MM.1S (cell line): ENCODE results near the gene AGAP1.

Source experiments
- DNase-seq: peaks from one replicate; pipeline ENCODE4 v3.0.0-alpha.2; 2015
- H2AFZ ChIP-seq: fragments of 300-600 bp; sonication (generic); 2 replicates; pipeline ENCODE4 v1.6.0; 2016; ENCODE audit warnings: antibody characterized with exemption, low read length
- H3F3A ChIP-seq: fragments of 300-600 bp; sonication (generic); 2 replicates; pipeline ENCODE4 v1.6.1; 2016; ENCODE audit warnings: mild to moderate bottlenecking, antibody characterized with exemption, low read length, moderate library complexity, mixed read lengths; ENCODE audit not compliant: insufficient read depth
- H3K27ac ChIP-seq: fragments of 300-600 bp; sonication (generic); 2 replicates; pipeline ENCODE4 v1.5.1; 2016; ENCODE audit warnings: mild to moderate bottlenecking, low read length
- H3K27me3 ChIP-seq: fragments of 300-600 bp; sonication (generic); replicated peaks from 2 replicates; pipeline ENCODE4 v1.6.0; 2016; ENCODE audit warnings: low read length; ENCODE audit not compliant: insufficient read depth
- H3K36me3 ChIP-seq: fragments of 300-600 bp; sonication (generic); replicated peaks from 2 replicates; pipeline ENCODE4 v1.6.1; 2016; ENCODE audit warnings: mild to moderate bottlenecking, low read length, mixed read lengths; ENCODE audit not compliant: insufficient read depth
- H3K4me1 ChIP-seq: fragments of 300-600 bp; sonication (generic); 2 replicates; pipeline ENCODE4 v1.6.1; 2016; ENCODE audit warnings: low read length, mixed read lengths
- H3K4me2 ChIP-seq: fragments of 300-600 bp; sonication (generic); 2 replicates; pipeline ENCODE4 v1.6.0; 2016; ENCODE audit warnings: low read depth, low read length
- H3K4me3 ChIP-seq: fragments of 300-600 bp; sonication (generic); 2 replicates; pipeline ENCODE4 v1.5.1; 2016; ENCODE audit warnings: low read length, mixed read lengths
- H3K79me2 ChIP-seq: fragments of 300-600 bp; sonication (generic); 2 replicates; pipeline ENCODE4 v1.6.1; 2016; ENCODE audit warnings: mixed run types, low read length, mixed read lengths
- H3K9ac ChIP-seq: fragments of 300-600 bp; sonication (generic); 2 replicates; pipeline ENCODE4 v1.6.1; 2016; ENCODE audit warnings: low read length, mixed read lengths
- H3K9me2 ChIP-seq: fragments of 300-600 bp; sonication (generic); replicated peaks from 2 replicates; pipeline ENCODE4 v1.6.1; 2016; ENCODE audit warnings: mild to moderate bottlenecking, low read length, mixed read lengths; ENCODE audit not compliant: insufficient read depth
- H3K9me3 ChIP-seq: fragments of 300-600 bp; sonication (generic); replicated peaks from 2 replicates; pipeline ENCODE4 v1.6.1; 2016; ENCODE audit warnings: mild to moderate bottlenecking, low read length, mixed read lengths; ENCODE audit not compliant: insufficient read depth
- H4K20me1 ChIP-seq: fragments of 300-600 bp; sonication (generic); 2 replicates; pipeline ENCODE4 v1.6.1; 2016; ENCODE audit warnings: mild to moderate bottlenecking, low read length, moderate library complexity, mixed read lengths; ENCODE audit not compliant: insufficient read depth
- EZH2 ChIP-seq: fragments of 300-600 bp; sonication (generic); optimal IDR thresholded peaks from 2 replicates; pipeline ENCODE3; 2017; ENCODE audit warnings: low read depth, mild to moderate bottlenecking, antibody characterized with exemption, low read length, mixed read lengths
- EZH2phosphoT487 ChIP-seq: fragments of 300-600 bp; sonication (generic); IDR thresholded peaks from 2 replicates; pipeline ENCODE4 v1.6.1; 2018; ENCODE audit warnings: antibody characterized with exemption, low read length
- TF ChIP-seq, protein P1 (sequence below): fragments of 300-600 bp; sonication (generic); IDR thresholded peaks from 2 replicates; pipeline ENCODE4 v1.5.1; 2016; ENCODE audit warnings: antibody characterized with exemption, low read length, mixed read lengths

AGAP1 gene

GRCh38 chr2:235839974-235840373 is 346.1 kb downstream of the AGAP1 start:
- H2AFZ ChIP-seq, result no peak overlapping the region
- no peak overlapping the region for H3K4me2 ChIP-seq
- H3K9ac ChIP-seq, result no peak overlapping the region
- H3K4me3 ChIP-seq, result no peak overlapping the region
- DNase-seq, result no peak
- no peaks in the 10 kb centered on the region for H3F3A ChIP-seq
- H3K9me2 ChIP-seq, result no peaks in the 10 kb centered on the region
- no peaks in the 10 kb centered on the region for H3K79me2 ChIP-seq
- H3K9me3 ChIP-seq, result no peaks in the 10 kb centered on the region
- H3K4me1 ChIP-seq, result no peaks in the 10 kb centered on the region
- H4K20me1 ChIP-seq, result no peaks in the 10 kb centered on the region
- H3K27me3 ChIP-seq, result no peaks in the 10 kb centered on the region
- H3K36me3 ChIP-seq, result no peaks in the 10 kb centered on the region
- TF ChIP-seq, protein P1, sequence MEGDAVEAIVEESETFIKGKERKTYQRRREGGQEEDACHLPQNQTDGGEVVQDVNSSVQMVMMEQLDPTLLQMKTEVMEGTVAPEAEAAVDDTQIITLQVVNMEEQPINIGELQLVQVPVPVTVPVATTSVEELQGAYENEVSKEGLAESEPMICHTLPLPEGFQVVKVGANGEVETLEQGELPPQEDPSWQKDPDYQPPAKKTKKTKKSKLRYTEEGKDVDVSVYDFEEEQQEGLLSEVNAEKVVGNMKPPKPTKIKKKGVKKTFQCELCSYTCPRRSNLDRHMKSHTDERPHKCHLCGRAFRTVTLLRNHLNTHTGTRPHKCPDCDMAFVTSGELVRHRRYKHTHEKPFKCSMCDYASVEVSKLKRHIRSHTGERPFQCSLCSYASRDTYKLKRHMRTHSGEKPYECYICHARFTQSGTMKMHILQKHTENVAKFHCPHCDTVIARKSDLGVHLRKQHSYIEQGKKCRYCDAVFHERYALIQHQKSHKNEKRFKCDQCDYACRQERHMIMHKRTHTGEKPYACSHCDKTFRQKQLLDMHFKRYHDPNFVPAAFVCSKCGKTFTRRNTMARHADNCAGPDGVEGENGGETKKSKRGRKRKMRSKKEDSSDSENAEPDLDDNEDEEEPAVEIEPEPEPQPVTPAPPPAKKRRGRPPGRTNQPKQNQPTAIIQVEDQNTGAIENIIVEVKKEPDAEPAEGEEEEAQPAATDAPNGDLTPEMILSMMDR, result no peak
- TF ChIP-seq EZH2 (no peak), EZH2phosphoT487 (no peak)
- no peak overlapping the region for H3K27ac ChIP-seq

GRCh38 chr2:235841863-235842262 is 348.0 kb downstream of the AGAP1 start:
- Histone ChIP-seq H3K36me3 (no peaks in the 10 kb centered on the region), H2AFZ (no peak overlapping the region), H3K4me1 (no peaks in the 10 kb centered on the region), H3K9me2 (no peaks in the 10 kb centered on the region), H3K27me3 (no peaks in the 10 kb centered on the region), H4K20me1 (no peaks in the 10 kb centered on the region), H3K79me2 (no peaks in the 10 kb centered on the region), H3K4me2 (no peak overlapping the region), H3F3A (no peaks in the 10 kb centered on the region), H3K27ac (no peak overlapping the region), H3K4me3 (no peak overlapping the region), H3K9ac (no peak overlapping the region), H3K9me3 (no peaks in the 10 kb centered on the region)
- DNase-seq, result no peak
- TF ChIP-seq, protein P1, result no peak
- TF ChIP-seq EZH2phosphoT487 (no peak), EZH2 (no peak)

- no peak overlapping the region for H2AFZ ChIP-seq
- no peak overlapping the region for H3K4me2 ChIP-seq
- H3K9me2 ChIP-seq, result no peaks in the 10 kb centered on the region
- TF ChIP-seq EZH2, result no peak
- no peak for TF ChIP-seq EZH2phosphoT487
- TF ChIP-seq, protein P1, result no peak
- H3K27me3 ChIP-seq, result no peaks in the 10 kb centered on the region
- no peak overlapping the region for H3K9ac ChIP-seq
- no peak overlapping the region for H3K27ac ChIP-seq
- H4K20me1 ChIP-seq, result no peaks in the 10 kb centered on the region
- H3K36me3 ChIP-seq, result no peaks in the 10 kb centered on the region
- no peaks in the 10 kb centered on the region for H3K4me1 ChIP-seq
- DNase-seq, result no peak
- H3K4me3 ChIP-seq, result no peak overlapping the region
- H3K9me3 ChIP-seq, result no peaks in the 10 kb centered on the region
- no peaks in the 10 kb centered on the region for H3K79me2 ChIP-seq
- no peaks in the 10 kb centered on the region for H3F3A ChIP-seq
Measured at GRCh38 chr2:235842941-235843340, 349.1 kb downstream of the AGAP1 start.
